ENCODE measurements around the gene COX7A2.

DNA sequence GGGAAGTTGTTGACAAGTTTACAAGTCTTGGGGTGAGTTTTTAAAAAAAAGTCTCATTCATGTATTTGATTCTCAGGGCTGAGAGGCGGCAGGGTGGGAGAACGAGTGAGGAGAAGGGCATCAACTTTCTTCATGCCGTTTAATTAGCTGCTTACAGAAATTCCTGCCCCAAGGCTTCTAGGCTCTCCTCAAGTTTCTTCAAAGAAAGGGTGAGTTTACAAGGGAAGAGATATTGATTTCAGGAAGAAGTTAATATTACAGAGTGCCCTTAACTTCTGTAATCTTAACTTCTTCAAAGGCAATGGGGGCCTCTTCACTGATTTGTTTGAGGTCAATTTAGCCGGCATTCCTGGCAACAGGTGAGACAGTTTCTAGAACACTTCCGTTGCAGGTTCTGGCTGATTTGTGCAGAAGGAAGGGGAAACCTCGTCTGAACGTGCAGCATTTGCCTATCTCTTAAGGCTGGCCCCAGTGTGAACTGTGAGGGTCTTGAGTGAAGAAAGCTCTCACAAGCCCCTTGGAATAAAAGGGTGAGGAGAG lies 34.3 kb downstream of the COX7A2 start:
- TF ChIP-seq POLR2A (IDR thresholded peaks at IDR 0.05): no peak
- TF ChIP-seq CTCF (IDR thresholded peaks at IDR 0.05): no peak
